Kidney epithelial cell (primary cell): ENCODE data around the gene LIME1. TPM values are rescaled to one million over a fixed set of nuclear protein-coding genes. Genes with fewer than 3 reads are reported as not detected.

Experiments used
- DNase-seq: peaks from one replicate; pipeline ENCODE4 v3.0.0-alpha.2; 2010; ENCODE audit warnings: low read depth
- H3K27me3 ChIP-seq: 2 replicates; pipeline ENCODE4 v1.6.0; 2011; ENCODE audit warnings: low read length; ENCODE audit not compliant: control insufficient read depth, insufficient read depth
- H3K36me3 ChIP-seq: 2 replicates; pipeline ENCODE4 v1.5.1; 2011; ENCODE audit warnings: low read length; ENCODE audit not compliant: control insufficient read depth, insufficient read depth
- H3K4me3 ChIP-seq: 2 replicates; pipeline ENCODE4 v1.5.1; 2011; ENCODE audit warnings: low read depth, mild to moderate bottlenecking, control low read depth, low read length
- total RNA-seq: library from RNA; depleted of rRNA; stranded (reverse); fragments of >200 nt; gene quantifications from 2 replicates; pipeline ENCODE4 v1.2.3, GENCODE V29; 2015
- TF ChIP-seq, protein P1 (sequence below): IDR thresholded peaks from 2 replicates; pipeline ENCODE4 v1.5.1; 2011; ENCODE audit warnings: mild to moderate bottlenecking, moderate library complexity, low read length, control low read depth, inconsistent platforms; ENCODE audit not compliant: insufficient read depth, poor library complexity, severe bottlenecking

Gene LIME1
- total RNA-seq, 1 donor from 2014 or later, result 9.4 TPM

GRCh38 chr20:63707558-63708300 is 28.7 kb upstream of the LIME1 start, which contains the start of the genes ARFRP1 and ZGPAT:
ARFRP1 (minus strand) TSS chr20:63707976; CDS start chr20:63707091, 885 bp downstream.
ZGPAT (plus strand) TSS chr20:63708039; CDS start chr20:63708581, 542 bp downstream.
- TF ChIP-seq, protein P1, sequence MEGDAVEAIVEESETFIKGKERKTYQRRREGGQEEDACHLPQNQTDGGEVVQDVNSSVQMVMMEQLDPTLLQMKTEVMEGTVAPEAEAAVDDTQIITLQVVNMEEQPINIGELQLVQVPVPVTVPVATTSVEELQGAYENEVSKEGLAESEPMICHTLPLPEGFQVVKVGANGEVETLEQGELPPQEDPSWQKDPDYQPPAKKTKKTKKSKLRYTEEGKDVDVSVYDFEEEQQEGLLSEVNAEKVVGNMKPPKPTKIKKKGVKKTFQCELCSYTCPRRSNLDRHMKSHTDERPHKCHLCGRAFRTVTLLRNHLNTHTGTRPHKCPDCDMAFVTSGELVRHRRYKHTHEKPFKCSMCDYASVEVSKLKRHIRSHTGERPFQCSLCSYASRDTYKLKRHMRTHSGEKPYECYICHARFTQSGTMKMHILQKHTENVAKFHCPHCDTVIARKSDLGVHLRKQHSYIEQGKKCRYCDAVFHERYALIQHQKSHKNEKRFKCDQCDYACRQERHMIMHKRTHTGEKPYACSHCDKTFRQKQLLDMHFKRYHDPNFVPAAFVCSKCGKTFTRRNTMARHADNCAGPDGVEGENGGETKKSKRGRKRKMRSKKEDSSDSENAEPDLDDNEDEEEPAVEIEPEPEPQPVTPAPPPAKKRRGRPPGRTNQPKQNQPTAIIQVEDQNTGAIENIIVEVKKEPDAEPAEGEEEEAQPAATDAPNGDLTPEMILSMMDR, result no peak
- Histone ChIP-seq H3K36me3 (peaks cover 1% of the 10 kb centered on the region), H3K27me3 (no peaks in the 10 kb centered on the region), H3K4me3 (peak within 1 kb of the TSS; percentile 67)
- no peak for DNase-seq

DNA sequence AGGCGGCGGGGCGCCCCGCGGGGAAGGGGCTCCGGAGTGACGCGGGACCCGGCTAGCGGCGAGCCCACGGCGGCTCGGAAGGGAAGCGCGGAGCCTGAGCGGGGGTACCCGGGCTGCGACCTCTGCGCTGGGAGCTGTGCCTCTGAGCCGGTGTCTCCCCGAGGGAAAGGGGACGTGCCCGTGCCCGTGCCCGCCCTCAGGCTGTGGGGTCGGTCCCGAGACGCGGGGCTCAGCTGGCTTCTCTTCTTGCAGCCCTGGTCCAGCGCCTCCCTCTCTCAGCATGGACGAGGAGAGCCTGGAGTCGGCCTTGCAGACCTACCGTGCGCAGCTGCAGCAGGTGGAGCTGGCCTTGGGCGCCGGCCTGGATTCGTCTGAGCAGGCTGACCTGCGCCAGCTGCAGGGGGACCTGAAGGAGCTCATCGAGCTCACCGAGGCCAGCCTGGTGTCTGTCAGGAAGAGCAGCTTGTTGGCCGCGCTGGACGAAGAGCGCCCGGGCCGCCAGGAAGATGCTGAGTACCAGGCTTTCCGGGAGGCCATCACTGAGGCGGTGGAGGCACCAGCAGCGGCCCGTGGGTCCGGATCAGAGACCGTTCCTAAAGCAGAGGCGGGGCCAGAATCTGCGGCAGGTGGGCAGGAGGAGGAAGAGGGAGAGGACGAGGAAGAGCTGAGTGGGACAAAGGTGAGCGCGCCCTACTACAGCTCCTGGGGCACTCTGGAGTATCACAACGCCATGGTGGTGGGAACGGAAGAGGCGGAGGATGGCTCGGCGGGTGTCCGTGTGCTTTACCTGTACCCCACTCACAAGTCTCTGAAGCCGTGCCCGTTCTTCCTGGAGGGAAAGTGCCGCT is 27.9 kb upstream of the LIME1 start:
- DNase-seq, result no peak
- TF ChIP-seq, protein P1, result no peak
- H3K4me3 ChIP-seq, result peak overlapping the region; percentile 67
- H3K27me3 ChIP-seq, result no peaks in the 10 kb centered on the region
- peaks cover 1% of the 10 kb centered on the region for H3K36me3 ChIP-seq

- TF ChIP-seq, protein P1, result no peak
- H3K36me3 ChIP-seq, result peaks cover 1% of the 10 kb centered on the region
- peak overlapping the region; percentile 67 for H3K4me3 ChIP-seq
- no peaks in the 10 kb centered on the region for H3K27me3 ChIP-seq
- no peak for DNase-seq
Measured at GRCh38 chr20:63709149-63709527, 27.3 kb upstream of the LIME1 start.

- H3K27me3 ChIP-seq, result no peaks in the 10 kb centered on the region
- H3K4me3 ChIP-seq, result no peak overlapping the region
- TF ChIP-seq, protein P1, result no peak
- peaks cover under 1% of the 10 kb centered on the region for H3K36me3 ChIP-seq
- no peak for DNase-seq
Measured at GRCh38 chr20:63711085-63711645, 25.3 kb upstream of the LIME1 start.

GRCh38 chr20:63712191-63712590 is 24.3 kb upstream of the LIME1 start:
- TF ChIP-seq, protein P1, result no peak
- H3K36me3 ChIP-seq, result no peaks in the 10 kb centered on the region

More at GRCh38 chr20:63712191-63712590, 24.3 kb upstream of the LIME1 start:
- no peaks in the 10 kb centered on the region for H3K27me3 ChIP-seq
- no peak for DNase-seq
- no peak overlapping the region for H3K4me3 ChIP-seq
